Measurements from ENCODE around the gene ICA1L. TPM values are rescaled to one million over a fixed set of nuclear protein-coding genes. Genes with fewer than 3 reads are reported as not detected.

Gene ICA1L
- total RNA-seq, 1 donor from 2014 or later, result 12.9 TPM

DNA sequence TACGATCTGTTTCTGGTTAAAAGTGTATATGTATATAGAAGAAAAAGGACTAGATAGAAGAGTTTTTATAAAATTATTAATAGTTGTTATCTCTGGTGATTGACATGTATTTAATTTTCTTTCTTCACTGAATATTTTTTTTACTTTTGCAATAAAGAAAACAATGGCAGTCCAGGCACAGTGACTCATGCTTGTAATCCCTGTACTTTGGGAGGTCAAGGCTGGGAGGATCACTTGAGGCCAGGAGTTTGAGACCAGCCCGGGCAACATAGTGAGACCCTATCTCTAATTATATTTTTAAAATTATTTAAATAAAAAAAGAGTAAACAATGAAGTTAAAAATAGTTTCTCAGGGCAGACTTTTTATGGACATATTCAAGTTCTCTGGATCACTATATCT lies 122.1 kb downstream of the ICA1L start:
- TF ChIP-seq, protein P1, sequence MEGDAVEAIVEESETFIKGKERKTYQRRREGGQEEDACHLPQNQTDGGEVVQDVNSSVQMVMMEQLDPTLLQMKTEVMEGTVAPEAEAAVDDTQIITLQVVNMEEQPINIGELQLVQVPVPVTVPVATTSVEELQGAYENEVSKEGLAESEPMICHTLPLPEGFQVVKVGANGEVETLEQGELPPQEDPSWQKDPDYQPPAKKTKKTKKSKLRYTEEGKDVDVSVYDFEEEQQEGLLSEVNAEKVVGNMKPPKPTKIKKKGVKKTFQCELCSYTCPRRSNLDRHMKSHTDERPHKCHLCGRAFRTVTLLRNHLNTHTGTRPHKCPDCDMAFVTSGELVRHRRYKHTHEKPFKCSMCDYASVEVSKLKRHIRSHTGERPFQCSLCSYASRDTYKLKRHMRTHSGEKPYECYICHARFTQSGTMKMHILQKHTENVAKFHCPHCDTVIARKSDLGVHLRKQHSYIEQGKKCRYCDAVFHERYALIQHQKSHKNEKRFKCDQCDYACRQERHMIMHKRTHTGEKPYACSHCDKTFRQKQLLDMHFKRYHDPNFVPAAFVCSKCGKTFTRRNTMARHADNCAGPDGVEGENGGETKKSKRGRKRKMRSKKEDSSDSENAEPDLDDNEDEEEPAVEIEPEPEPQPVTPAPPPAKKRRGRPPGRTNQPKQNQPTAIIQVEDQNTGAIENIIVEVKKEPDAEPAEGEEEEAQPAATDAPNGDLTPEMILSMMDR (conservative IDR thresholded peaks at IDR 0.05), result no peak
- Mint-ChIP-seq H3K27ac (ENCODE audit: unreplicated experiment) (no peak overlapping the region), H3K9me3 (peaks cover 7% of the 10 kb centered on the region), H3K36me3 (ENCODE audit: low read depth) (peaks cover 39% of the 10 kb centered on the region), H3K27me3 (ENCODE audit: low read depth) (no peaks in the 10 kb centered on the region), H3K4me3 (no peak overlapping the region), H3K4me1 (no peaks in the 10 kb centered on the region)
- no peak for DNase-seq (ENCODE audit: low read depth, low spot score)

DNA sequence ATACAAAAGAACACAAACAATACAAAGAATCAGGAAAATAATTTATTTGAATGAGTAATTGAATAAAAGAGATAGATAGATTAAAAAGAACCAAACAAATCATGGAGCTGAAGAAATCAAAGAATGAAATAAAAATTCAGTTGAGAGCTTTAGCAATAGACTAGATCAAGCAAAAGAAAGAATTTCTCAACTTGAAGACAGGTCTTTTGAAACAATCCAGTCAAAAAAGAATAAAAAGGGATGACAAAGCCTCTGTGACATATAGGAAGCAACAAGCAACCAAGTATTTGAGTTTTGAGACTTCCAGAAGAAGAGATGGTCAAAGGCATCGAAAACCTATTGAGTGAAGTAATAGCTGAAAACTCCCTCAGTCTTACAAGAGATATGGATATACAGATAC lies 128.0 kb downstream of the ICA1L start:
- TF ChIP-seq, protein P1 (conservative IDR thresholded peaks at IDR 0.05), result no peak
- H3K27me3 Mint-ChIP-seq (ENCODE audit: low read depth), result no peaks in the 10 kb centered on the region
- H3K4me3 Mint-ChIP-seq, result no peak overlapping the region
- no peaks in the 10 kb centered on the region for H3K4me1 Mint-ChIP-seq
- H3K36me3 Mint-ChIP-seq (ENCODE audit: low read depth), result peaks cover 53% of the 10 kb centered on the region
- DNase-seq (ENCODE audit: low read depth, low spot score), result no peak
- no peak overlapping the region for H3K27ac Mint-ChIP-seq (ENCODE audit: unreplicated experiment)
- H3K9me3 Mint-ChIP-seq, result peaks cover 14% of the 10 kb centered on the region

GRCh38 chr2:202736826-202737225 lies 134.7 kb downstream of the ICA1L start:
- Mint-ChIP-seq H3K9me3 (peaks cover 4% of the 10 kb centered on the region), H3K4me1 (no peaks in the 10 kb centered on the region), H3K27ac (ENCODE audit: unreplicated experiment) (no peak overlapping the region), H3K27me3 (ENCODE audit: low read depth) (no peaks in the 10 kb centered on the region), H3K36me3 (ENCODE audit: low read depth) (peaks cover 36% of the 10 kb centered on the region), H3K4me3 (no peak overlapping the region)
- no peak for DNase-seq (ENCODE audit: low read depth, low spot score)
- TF ChIP-seq, protein P1 (conservative IDR thresholded peaks at IDR 0.05), result no peak

DNA sequence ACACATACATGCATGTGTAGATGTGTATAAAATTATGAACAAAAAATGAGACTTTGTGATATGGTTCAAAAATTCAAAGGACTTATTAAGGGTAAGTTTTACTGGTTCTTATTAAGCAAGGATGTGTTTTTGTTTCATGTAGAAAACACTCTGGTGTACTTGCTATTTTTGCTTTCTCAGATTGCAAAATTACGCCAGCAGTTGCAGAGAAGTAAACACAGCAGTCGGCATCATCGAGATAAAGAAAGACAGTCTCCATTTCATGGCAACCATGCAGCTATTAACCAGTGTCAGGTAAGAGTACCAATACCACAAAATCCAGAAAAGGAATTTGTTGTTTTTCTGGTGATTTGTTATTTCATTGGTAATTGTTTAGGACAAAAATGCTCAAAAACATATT lies 145.5 kb downstream of the ICA1L start:
- TF ChIP-seq, protein P1 (conservative IDR thresholded peaks at IDR 0.05), result no peak
- H3K4me3 Mint-ChIP-seq, result no peak overlapping the region
- no peaks in the 10 kb centered on the region for H3K27me3 Mint-ChIP-seq (ENCODE audit: low read depth)
- no peak for DNase-seq (ENCODE audit: low read depth, low spot score)
- peaks cover 5% of the 10 kb centered on the region for H3K9me3 Mint-ChIP-seq
- no peaks in the 10 kb centered on the region for H3K4me1 Mint-ChIP-seq
- peaks cover 15% of the 10 kb centered on the region for H3K36me3 Mint-ChIP-seq (ENCODE audit: low read depth)
- H3K27ac Mint-ChIP-seq (ENCODE audit: unreplicated experiment), result no peak overlapping the region

GRCh38 chr2:202723746-202724145 lies 147.8 kb downstream of the ICA1L start:
- no peak overlapping the region for H3K27ac Mint-ChIP-seq (ENCODE audit: unreplicated experiment)
- no peaks in the 10 kb centered on the region for H3K27me3 Mint-ChIP-seq (ENCODE audit: low read depth)

More at GRCh38 chr2:202723746-202724145, 147.8 kb downstream of the ICA1L start:
- no peaks in the 10 kb centered on the region for H3K9me3 Mint-ChIP-seq
- H3K4me3 Mint-ChIP-seq, result no peak overlapping the region
- H3K36me3 Mint-ChIP-seq (ENCODE audit: low read depth), result peaks cover 5% of the 10 kb centered on the region
- DNase-seq (ENCODE audit: low read depth, low spot score), result no peak
- H3K4me1 Mint-ChIP-seq, result peaks cover 1% of the 10 kb centered on the region
- TF ChIP-seq, protein P1 (conservative IDR thresholded peaks at IDR 0.05), result no peak

Other genes starting within 250 kb of the ICA1L start
- 22.8 and 24.6 TPM in 2 replicates for gene FAM117B, start 236.8 kb downstream of the ICA1L start, total RNA-seq
- gene WDR12, start 39.9 kb upstream of the ICA1L start, total RNA-seq, result 69.8 and 71.1 TPM in 2 replicates
- 6.8 and 7.8 TPM in 2 replicates for gene CARF, start 40.5 kb upstream of the ICA1L start, total RNA-seq
- 12.3 and 12.6 TPM in 2 replicates for gene NBEAL1, start 143.1 kb upstream of the ICA1L start, total RNA-seq

Measured in neural crest cell (in vitro differentiated cells).